ENCODE results near the gene FHIP2A.

FHIP2A gene

GRCh38 chr10:114800361-114800760 lies 21.2 kb upstream of the FHIP2A start:
- peaks cover 5% of the 10 kb centered on the region for H3K9me3 Mint-ChIP-seq
- no peaks in the 10 kb centered on the region for H3K4me1 Mint-ChIP-seq
- H3K27me3 Mint-ChIP-seq = peaks cover 10% of the 10 kb centered on the region
- H3K4me3 Mint-ChIP-seq = no peak overlapping the region
- no peaks in the 10 kb centered on the region for H3K36me3 Mint-ChIP-seq
- no peak overlapping the region for H3K27ac Mint-ChIP-seq
- ATAC-seq (ENCODE audit: low read depth) (no peak), DNase-seq (ENCODE audit: low spot score in 2 of 2) (no peak)

GRCh38 chr10:114801411-114801813 lies 20.2 kb upstream of the FHIP2A start:
- Mint-ChIP-seq H3K27ac (no peak overlapping the region), H3K4me1 (no peaks in the 10 kb centered on the region), H3K4me3 (no peak overlapping the region), H3K36me3 (no peaks in the 10 kb centered on the region), H3K27me3 (peaks cover 10% of the 10 kb centered on the region), H3K9me3 (peaks cover 5% of the 10 kb centered on the region)
- ATAC-seq (ENCODE audit: low read depth) (peak; percentile 24), DNase-seq (ENCODE audit: low spot score in 2 of 2) (no peak)

- peaks cover 6% of the 10 kb centered on the region for H3K27me3 Mint-ChIP-seq
- no peak overlapping the region for H3K4me3 Mint-ChIP-seq
- no peak overlapping the region for H3K27ac Mint-ChIP-seq
Measured at GRCh38 chr10:114802177-114802576, 19.4 kb upstream of the FHIP2A start.

GRCh38 chr10:114806562-114807391 lies 14.8 kb upstream of the FHIP2A start:
- no peak overlapping the region for H3K27ac Mint-ChIP-seq
- DNase-seq (ENCODE audit: low spot score in 2 of 2) (no peak), ATAC-seq (ENCODE audit: low read depth) (no peak)
- H3K9me3 Mint-ChIP-seq = peaks cover 2% of the 10 kb centered on the region
- H3K4me1 Mint-ChIP-seq = peaks cover 7% of the 10 kb centered on the region
- no peak overlapping the region for H3K4me3 Mint-ChIP-seq
- H3K36me3 Mint-ChIP-seq = no peaks in the 10 kb centered on the region
- no peaks in the 10 kb centered on the region for H3K27me3 Mint-ChIP-seq

More at GRCh38 chr10:114802177-114802576, 19.4 kb upstream of the FHIP2A start:
- no peak for ATAC-seq (ENCODE audit: low read depth)
- Mint-ChIP-seq H3K4me1 (no peaks in the 10 kb centered on the region), H3K9me3 (no peaks in the 10 kb centered on the region), H3K36me3 (no peaks in the 10 kb centered on the region)
- DNase-seq (ENCODE audit: low spot score in 2 of 2) = no peak

GRCh38 chr10:114808982-114809381 lies 12.6 kb upstream of the FHIP2A start:
- no peak for ATAC-seq (ENCODE audit: low read depth)
- no peak overlapping the region for H3K27ac Mint-ChIP-seq

GRCh38 chr10:114810926-114811325 lies 10.7 kb upstream of the FHIP2A start:
- ATAC-seq (ENCODE audit: low read depth) = peak; percentile 60
- Mint-ChIP-seq H3K36me3 (no peaks in the 10 kb centered on the region), H3K27ac (peak overlapping the region; percentile 18), H3K4me1 (peaks cover 7% of the 10 kb centered on the region), H3K27me3 (no peaks in the 10 kb centered on the region), H3K4me3 (no peak overlapping the region), H3K9me3 (peaks cover 2% of the 10 kb centered on the region)
- no peak for DNase-seq (ENCODE audit: low spot score in 2 of 2)

More at GRCh38 chr10:114808982-114809381, 12.6 kb upstream of the FHIP2A start:
- Mint-ChIP-seq H3K4me3 (no peak overlapping the region), H3K9me3 (peaks cover 2% of the 10 kb centered on the region), H3K27me3 (no peaks in the 10 kb centered on the region), H3K4me1 (peaks cover 7% of the 10 kb centered on the region), H3K36me3 (no peaks in the 10 kb centered on the region)
- DNase-seq (ENCODE audit: low spot score in 2 of 2) = no peak

- Mint-ChIP-seq H3K4me1 (peaks cover 7% of the 10 kb centered on the region), H3K4me3 (no peak overlapping the region), H3K27me3 (no peaks in the 10 kb centered on the region), H3K9me3 (peaks cover 2% of the 10 kb centered on the region), H3K36me3 (no peaks in the 10 kb centered on the region), H3K27ac (no peak overlapping the region)
- no peak for DNase-seq (ENCODE audit: low spot score in 2 of 2)
- no peak for ATAC-seq (ENCODE audit: low read depth)
Measured at GRCh38 chr10:114811862-114812261, 9.7 kb upstream of the FHIP2A start.

- H3K9me3 Mint-ChIP-seq = no peaks in the 10 kb centered on the region
- H3K27ac Mint-ChIP-seq = no peak overlapping the region
- ATAC-seq (ENCODE audit: low read depth) = no peak
- no peaks in the 10 kb centered on the region for H3K36me3 Mint-ChIP-seq
- no peak for DNase-seq (ENCODE audit: low spot score in 2 of 2)
- peaks cover 5% of the 10 kb centered on the region for H3K4me1 Mint-ChIP-seq
- no peak overlapping the region for H3K4me3 Mint-ChIP-seq
- H3K27me3 Mint-ChIP-seq = peaks cover 3% of the 10 kb centered on the region
Measured at GRCh38 chr10:114815791-114816190, 5.8 kb upstream of the FHIP2A start.

GRCh38 chr10:114816308-114816707 lies 5.3 kb upstream of the FHIP2A start:
- Mint-ChIP-seq H3K27me3 (peaks cover 3% of the 10 kb centered on the region), H3K4me1 (peaks cover 2% of the 10 kb centered on the region), H3K4me3 (no peak overlapping the region), H3K9me3 (no peaks in the 10 kb centered on the region), H3K36me3 (no peaks in the 10 kb centered on the region), H3K27ac (no peak overlapping the region)
- DNase-seq (ENCODE audit: low spot score in 2 of 2) (no peak), ATAC-seq (ENCODE audit: low read depth) (no peak)

- peaks cover 13% of the 10 kb centered on the region for H3K4me1 Mint-ChIP-seq
- H3K4me3 Mint-ChIP-seq = no peak overlapping the region
- ATAC-seq (ENCODE audit: low read depth) (no peak), DNase-seq (ENCODE audit: low spot score in 2 of 2) (no peak)
- H3K27ac Mint-ChIP-seq = no peak overlapping the region
- no peaks in the 10 kb centered on the region for H3K36me3 Mint-ChIP-seq
- H3K9me3 Mint-ChIP-seq = no peaks in the 10 kb centered on the region
- H3K27me3 Mint-ChIP-seq = peaks cover 3% of the 10 kb centered on the region
Measured at GRCh38 chr10:114819322-114819721, 2.3 kb upstream of the FHIP2A start.

GRCh38 chr10:114821915-114822443 lies 399 bp downstream of the FHIP2A start:
- peaks cover 25% of the 10 kb centered on the region for H3K4me1 Mint-ChIP-seq
- peaks cover 2% of the 10 kb centered on the region for H3K36me3 Mint-ChIP-seq
- H3K27ac Mint-ChIP-seq = peak overlapping the region; percentile 94
- DNase-seq (ENCODE audit: low spot score in 2 of 2) (no peak), ATAC-seq (ENCODE audit: low read depth) (peak; percentile 55)
- H3K27me3 Mint-ChIP-seq = peaks cover 3% of the 10 kb centered on the region
- H3K4me3 Mint-ChIP-seq = peak overlapping the region; percentile 91
- no peaks in the 10 kb centered on the region for H3K9me3 Mint-ChIP-seq

GRCh38 chr10:114822444-114823076 lies 980 bp downstream of the FHIP2A start:
- peaks cover 29% of the 10 kb centered on the region for H3K4me1 Mint-ChIP-seq
- H3K27ac Mint-ChIP-seq = peak overlapping the region; percentile 94
- peak overlapping the region; percentile 91 for H3K4me3 Mint-ChIP-seq
- H3K9me3 Mint-ChIP-seq = no peaks in the 10 kb centered on the region
- peaks cover 4% of the 10 kb centered on the region for H3K36me3 Mint-ChIP-seq
- peaks cover 3% of the 10 kb centered on the region for H3K27me3 Mint-ChIP-seq
- ATAC-seq (ENCODE audit: low read depth) (peak; percentile 14), DNase-seq (ENCODE audit: low spot score in 2 of 2) (peak in 1 of 2 donors; percentile 13)

- H3K27ac Mint-ChIP-seq = peak overlapping the region; percentile 94
- peaks cover 29% of the 10 kb centered on the region for H3K4me1 Mint-ChIP-seq
- DNase-seq (ENCODE audit: low spot score in 2 of 2) = no peak
- H3K9me3 Mint-ChIP-seq = no peaks in the 10 kb centered on the region
- H3K27me3 Mint-ChIP-seq = no peaks in the 10 kb centered on the region
- ATAC-seq (ENCODE audit: low read depth) = no peak
- peak overlapping the region; percentile 91 for H3K4me3 Mint-ChIP-seq
- peaks cover 4% of the 10 kb centered on the region for H3K36me3 Mint-ChIP-seq
Measured at GRCh38 chr10:114823077-114823463, 1.5 kb downstream of the FHIP2A start.

GRCh38 chr10:114824391-114824790 lies 2.8 kb downstream of the FHIP2A start:
- DNase-seq (ENCODE audit: low spot score in 2 of 2) (no peak), ATAC-seq (ENCODE audit: low read depth) (no peak)
- peaks cover 32% of the 10 kb centered on the region for H3K4me1 Mint-ChIP-seq
- H3K27me3 Mint-ChIP-seq = no peaks in the 10 kb centered on the region
- H3K27ac Mint-ChIP-seq = no peak overlapping the region
- H3K9me3 Mint-ChIP-seq = no peaks in the 10 kb centered on the region
- peaks cover 4% of the 10 kb centered on the region for H3K36me3 Mint-ChIP-seq
- H3K4me3 Mint-ChIP-seq = peak overlapping the region; percentile 1
